Ramos (cell line): Measurements from ENCODE around the gene ATP7A.
"Not testable (repeated sequence)": the region's sequence is repeated elsewhere in the genome, so short reads cannot be mapped to it uniquely, and the experiment has no call there.

Experiments
- in situ Hi-C: fragments of 300-500 bp; cut with MboI; formaldehyde crosslinking; loops from one replicate; pipeline ENCODE4 v1.14.3; 2022; ENCODE audit warnings: low sequenced_read_pairs; ENCODE audit not compliant: unreplicated experiment

The ATP7A gene

GRCh38 chrX:77938083-77938680 is 27.7 kb downstream of the ATP7A start:
- in situ Hi-C loops, result no loop called here

DNA sequence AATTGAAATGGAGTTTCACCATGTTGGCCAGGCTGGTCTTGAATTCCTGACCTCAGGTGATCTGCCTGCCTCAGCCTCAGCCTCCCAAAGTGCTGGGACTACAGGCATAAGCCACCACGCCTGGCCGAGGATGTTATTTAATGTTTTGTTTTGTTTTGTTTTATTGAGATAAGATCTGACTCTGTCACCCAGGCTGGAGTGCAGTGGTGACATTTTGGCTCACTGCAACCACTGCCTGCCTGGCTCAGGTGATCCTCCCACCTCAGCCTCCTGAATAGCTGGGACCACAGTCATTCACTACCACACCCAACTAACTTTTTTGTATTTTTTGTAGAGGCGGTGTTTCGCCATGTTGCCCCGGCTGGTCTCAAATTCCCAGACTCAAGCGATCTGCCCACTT is 34.5 kb downstream of the ATP7A start:
- in situ Hi-C loops, result not testable (repeated sequence)

DNA sequence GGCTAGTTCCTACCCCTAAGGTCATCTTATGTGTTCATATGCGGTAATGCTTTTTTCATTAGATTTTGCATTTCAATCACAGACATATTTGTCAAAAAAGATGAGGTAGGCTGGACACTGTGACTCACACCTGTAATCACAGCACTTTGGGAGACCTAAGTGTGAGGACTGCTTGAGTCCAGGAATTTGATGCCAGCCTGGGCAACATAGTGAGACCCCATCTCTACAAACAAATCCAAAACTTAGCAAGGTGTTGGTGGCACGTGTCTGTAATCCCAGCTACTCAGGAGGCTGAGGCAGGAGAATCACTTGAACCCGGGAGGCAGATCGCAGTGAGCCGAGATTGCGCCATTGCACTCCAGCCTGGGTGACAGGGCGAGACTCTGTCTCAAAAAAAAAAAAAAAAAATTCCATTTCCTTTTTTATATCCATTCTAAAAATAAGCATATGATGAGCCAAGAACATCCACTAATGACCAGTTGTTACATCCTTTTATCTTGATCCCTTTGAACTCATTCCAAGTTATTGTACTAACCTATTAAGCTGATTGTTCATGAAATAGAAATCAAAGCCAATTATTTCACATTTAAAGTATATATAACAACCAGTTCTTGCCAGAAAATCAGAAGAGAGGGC is 35.5 kb downstream of the ATP7A start:
- in situ Hi-C loops, result no loop called here

DNA sequence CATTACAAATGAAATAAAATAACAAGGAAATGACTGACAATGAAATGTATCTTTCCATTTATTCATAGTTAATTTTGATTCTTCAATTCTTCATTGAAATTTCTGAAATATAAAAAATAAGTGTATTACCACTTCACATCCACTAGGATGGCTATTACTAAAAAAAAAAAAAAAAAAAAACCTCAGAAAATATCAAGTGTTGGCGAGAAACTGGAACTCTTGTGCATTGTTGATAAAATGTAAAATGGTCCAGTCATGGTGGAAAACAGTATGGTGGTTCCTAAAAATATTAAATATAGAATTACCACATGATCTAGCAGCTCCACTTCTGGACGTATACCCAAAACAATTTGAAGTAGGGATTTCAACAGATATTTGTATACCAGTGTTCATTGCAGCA is 36.1 kb downstream of the ATP7A start:
- in situ Hi-C loops, result no loop called here

DNA sequence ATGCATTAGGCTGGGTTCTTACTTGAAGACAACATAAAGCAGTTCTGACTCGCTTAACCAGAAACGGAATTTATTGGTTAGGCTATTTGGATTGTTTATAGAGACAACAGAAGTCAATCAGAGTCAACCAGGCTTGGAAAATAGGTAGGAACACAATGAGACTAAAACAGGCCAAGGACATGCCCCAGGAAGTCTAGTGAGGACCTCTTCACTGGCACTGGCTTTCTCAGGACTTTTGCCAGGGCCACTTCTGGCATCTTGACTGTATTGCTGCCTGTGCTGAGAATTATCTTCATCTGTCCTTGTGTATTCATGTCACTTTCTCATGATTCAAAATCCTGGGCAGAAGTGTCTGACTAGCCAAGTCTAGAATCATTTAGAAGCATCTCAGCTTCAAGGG is 39.3 kb downstream of the ATP7A start:
- in situ Hi-C loops, result no loop called here

GRCh38 chrX:77952173-77952572 is 41.7 kb downstream of the ATP7A start:
- in situ Hi-C loops, result no loop called here

- in situ Hi-C loops, result no loop called here
Measured at GRCh38 chrX:77953302-77953701, 42.8 kb downstream of the ATP7A start.

GRCh38 chrX:77953708-77954107 is 43.2 kb downstream of the ATP7A start:
- in situ Hi-C loops, result no loop called here

GRCh38 chrX:77960567-77960966 is 50.1 kb downstream of the ATP7A start:
- in situ Hi-C loops, result no loop called here

- in situ Hi-C loops, result no loop called here
Measured at GRCh38 chrX:77961063-77961462, 50.6 kb downstream of the ATP7A start.

DNA sequence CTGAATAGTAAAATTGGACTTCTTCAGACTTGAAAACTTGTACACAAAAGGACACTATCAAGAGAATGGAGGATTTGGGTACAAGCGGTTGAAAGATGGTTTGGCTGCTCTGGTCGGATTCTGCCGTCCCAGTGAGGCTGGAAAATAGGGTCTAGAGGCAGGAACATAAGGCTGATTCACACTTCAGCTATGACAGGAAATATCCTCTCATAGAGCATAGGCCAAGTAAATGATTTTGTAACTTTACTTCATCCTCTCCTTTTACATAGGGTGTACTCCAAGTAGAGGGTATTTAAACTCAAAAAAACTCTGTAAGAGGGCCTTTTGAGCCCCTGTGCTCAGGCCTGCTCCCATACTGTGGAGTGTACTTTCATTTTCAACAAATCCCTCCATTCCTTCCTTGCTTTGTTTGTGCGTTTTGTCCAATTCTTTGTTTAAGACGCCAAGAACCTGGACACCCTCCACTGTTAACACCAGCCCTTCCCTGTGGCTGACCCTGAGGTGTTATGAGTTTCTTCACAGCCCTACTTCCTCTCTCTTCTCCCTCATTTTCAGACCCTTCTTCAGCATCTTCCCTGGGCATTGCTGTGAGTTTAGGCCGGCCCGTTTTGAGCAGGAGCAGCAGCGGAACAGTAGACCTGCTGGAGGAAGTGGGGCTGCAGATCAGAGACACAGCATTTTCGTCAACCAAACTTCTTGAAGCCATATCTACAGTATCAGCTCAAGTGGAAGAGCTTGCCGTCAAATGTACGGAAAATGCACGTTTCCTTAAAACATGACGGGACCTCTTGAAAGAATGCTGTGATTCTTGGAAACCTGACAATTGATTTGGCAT is 51.8 kb downstream of the ATP7A start:
- in situ Hi-C loops, result no loop called here

DNA sequence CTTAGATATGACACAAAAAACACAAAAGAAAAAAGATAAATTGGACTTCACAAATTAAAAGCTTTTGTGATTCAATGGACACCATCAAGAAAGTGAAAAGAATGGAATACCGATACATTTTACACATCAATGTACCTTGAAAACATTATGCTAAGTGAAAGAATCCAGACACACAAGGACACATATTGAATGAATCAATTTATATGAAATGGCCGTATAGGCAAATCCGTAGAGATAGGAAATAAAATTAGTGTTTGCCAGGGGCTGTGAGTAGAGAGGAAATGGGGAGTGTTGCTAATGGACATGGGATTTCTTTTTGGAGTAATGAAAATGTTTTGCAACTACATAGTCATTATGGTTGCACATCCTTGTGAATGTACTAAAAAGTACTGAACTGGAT is 55.9 kb downstream of the ATP7A start:
- in situ Hi-C loops, result no loop called here

DNA sequence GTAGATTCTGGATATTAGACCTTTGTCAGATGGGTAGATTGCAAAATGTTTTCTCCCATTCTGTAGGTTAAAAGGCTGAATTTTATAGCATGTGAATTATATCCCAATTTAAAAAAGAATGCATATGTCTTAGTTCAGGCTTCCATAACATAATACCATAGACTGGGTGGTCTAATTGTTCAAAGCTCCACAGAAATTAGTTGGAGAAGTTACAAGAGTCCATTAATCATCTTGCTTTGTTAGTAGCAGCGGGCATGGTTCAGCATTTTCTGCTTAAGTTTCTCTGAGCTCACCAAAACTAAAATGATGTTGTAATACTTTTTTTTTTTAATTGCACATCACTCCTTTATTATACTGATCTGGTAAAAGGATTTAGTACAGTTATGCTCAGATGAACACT is 57.1 kb downstream of the ATP7A start:
- in situ Hi-C loops, result no loop called here

- in situ Hi-C loops, result no loop called here
Measured at GRCh38 chrX:77969538-77969937, 59.0 kb downstream of the ATP7A start, which contains the start of gene PGAM4. Gene PGAM4, minus strand, starts transcription at chrX:77969638. Its CDS starts 0 bp downstream, at chrX:77969638.

DNA sequence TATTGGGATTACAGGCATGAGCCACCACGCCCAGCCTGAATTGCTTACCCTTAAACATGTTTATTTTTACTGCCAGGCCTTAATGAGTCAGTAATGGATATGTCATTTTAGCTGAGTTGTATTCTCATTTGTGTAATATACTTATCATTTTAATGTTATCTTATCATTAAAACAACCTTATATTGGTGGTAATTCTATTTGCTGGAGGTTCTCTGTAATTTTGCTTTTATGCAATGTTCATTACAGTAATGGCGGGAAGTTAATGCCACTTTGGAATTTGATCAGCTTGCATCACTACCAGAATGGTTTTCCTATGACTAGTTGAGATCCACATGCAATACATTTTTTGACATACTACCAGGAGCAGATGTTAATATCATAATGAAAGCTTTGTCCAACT is 65.3 kb downstream of the ATP7A start:
- in situ Hi-C loops, result no loop called here

GRCh38 chrX:77977095-77977494 is 66.6 kb downstream of the ATP7A start:
- in situ Hi-C loops, result no loop called here

- in situ Hi-C loops, result no loop called here
Measured at GRCh38 chrX:77977518-77977917, 67.0 kb downstream of the ATP7A start.

- in situ Hi-C loops, result no loop called here
Measured at GRCh38 chrX:77979870-77980269, 69.4 kb downstream of the ATP7A start.

DNA sequence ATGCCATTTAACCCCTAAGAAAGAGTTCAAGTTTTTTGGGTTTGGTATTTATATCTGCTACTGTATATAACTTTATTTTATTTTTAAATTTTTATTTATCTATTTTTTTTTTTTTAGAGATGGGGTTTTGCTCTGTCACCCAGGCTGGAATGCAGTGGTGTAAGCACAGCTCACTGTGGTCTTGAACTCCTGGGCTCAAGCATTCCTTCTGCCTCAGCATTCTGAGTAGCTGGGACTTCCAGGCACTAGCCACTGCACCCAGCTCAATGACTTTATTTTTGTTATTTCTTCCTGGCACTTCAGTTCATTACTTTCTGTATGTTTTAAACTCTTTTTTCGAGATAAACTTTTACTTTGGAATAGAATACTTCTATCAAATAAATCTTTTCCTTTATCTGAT is 101.4 kb downstream of the ATP7A start:
- in situ Hi-C loops, result no loop called here

- in situ Hi-C loops, result no loop called here
Measured at GRCh38 chrX:78019586-78020483, 109.3 kb downstream of the ATP7A start.
